Neuron (in vitro differentiated cells): ENCODE data around the gene SLC25A21.

Experiments
- H2AFZ ChIP-seq: one replicate; pipeline ENCODE4 v1.6.1; 2013; ENCODE audit warnings: low read depth, mild to moderate bottlenecking, inconsistent platforms, low read length, moderate library complexity
- H3K27me3 ChIP-seq: one replicate; pipeline ENCODE4 v1.6.1; 2013; ENCODE audit warnings: low read length; ENCODE audit not compliant: insufficient read depth
- H3K36me3 ChIP-seq: one replicate; pipeline ENCODE4 v1.6.1; 2013; ENCODE audit warnings: low read length; ENCODE audit not compliant: insufficient read depth
- H3K4me1 ChIP-seq: one replicate; pipeline ENCODE4 v1.6.1; 2013; ENCODE audit warnings: low read length; ENCODE audit not compliant: insufficient read depth
- H3K4me3 ChIP-seq: 2 replicates; pipeline ENCODE4 v1.5.1; 2013; ENCODE audit warnings: mild to moderate bottlenecking, low read length, moderate library complexity
- H3K9me3 ChIP-seq: one replicate; pipeline ENCODE4 v1.6.1; 2013; ENCODE audit warnings: low read length

The SLC25A21 gene

DNA sequence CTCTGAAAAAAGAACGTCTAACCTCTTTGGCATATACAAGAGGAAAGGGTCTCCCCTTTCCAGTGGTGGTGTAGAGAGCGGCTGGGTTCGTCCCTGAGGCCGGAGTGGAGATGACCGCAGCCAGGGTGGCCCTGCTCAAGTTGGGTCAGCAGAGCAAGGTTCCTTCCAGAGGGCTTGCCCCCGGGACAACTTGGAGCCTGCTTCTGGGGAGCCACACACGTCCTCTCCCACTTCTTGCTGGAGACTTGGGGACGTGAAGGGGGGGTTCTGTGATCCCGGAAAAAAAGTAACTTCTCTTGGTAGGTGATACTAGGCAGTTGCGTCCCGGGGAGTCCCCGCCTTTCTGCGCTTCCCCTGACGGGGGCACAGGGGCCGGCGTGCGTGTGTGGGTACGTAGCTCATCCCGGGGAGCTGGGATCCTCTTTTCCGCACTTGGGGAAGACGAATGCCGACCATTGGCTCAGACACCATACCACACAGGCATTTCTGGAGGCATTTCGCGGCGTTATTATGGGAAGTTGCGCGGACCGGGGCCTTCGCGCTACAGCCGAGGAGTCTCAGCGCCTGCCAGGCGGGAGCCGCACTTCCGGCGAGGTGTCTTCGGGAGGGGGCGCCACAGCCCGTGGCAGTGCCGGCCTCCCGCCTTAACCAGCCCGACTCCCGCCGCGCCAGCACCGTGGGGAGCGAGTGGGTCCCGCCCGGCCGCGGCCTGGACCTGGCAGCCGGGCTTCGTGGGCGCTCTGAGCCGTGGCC lies 525.6 kb downstream of the SLC25A21 start:
- peaks cover 75% of the 10 kb centered on the region for H3K27me3 ChIP-seq
- peak overlapping the region; percentile 53 for H3K4me3 ChIP-seq
- peaks cover 5% of the 10 kb centered on the region for H3K4me1 ChIP-seq
- peak overlapping the region; percentile 98 for H2AFZ ChIP-seq
- no peaks in the 10 kb centered on the region for H3K9me3 ChIP-seq
- no peaks in the 10 kb centered on the region for H3K36me3 ChIP-seq

DNA sequence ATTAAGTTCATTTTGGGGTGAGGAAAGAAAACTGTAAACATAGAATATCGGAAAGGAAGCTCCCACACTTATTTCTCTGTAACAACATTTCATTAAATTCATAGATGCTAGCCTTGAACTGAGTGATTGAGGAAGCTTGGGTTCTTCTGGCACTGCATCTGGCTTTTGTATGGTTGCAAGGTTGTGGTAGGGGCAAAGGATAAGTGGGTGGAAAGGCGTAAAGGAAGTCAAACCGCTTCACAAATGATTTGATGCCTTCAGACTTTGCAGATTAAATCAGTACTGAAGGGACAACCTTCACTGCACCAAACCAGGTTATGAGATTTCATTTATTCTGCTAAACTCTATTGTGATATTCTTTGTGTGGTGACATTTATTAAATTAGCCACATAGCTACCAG lies 538.8 kb downstream of the SLC25A21 start:
- Histone ChIP-seq H2AFZ (no peak overlapping the region), H3K27me3 (peaks cover 8% of the 10 kb centered on the region), H3K9me3 (no peaks in the 10 kb centered on the region), H3K4me1 (no peaks in the 10 kb centered on the region), H3K4me3 (no peak overlapping the region), H3K36me3 (no peaks in the 10 kb centered on the region)
